ENCODE data around the gene CA10.

The CA10 gene

GRCh38 chr17:52105591-52105990 is 52.9 kb downstream of the CA10 start:
- TF ChIP-seq EZH2phosphoT487 (IDR thresholded peaks at IDR 0.05; ENCODE audit: borderline replicate concordance, low read length) (no peak), CTCF (IDR thresholded peaks at IDR 0.05; ENCODE audit: low read depth, low read length, poor library complexity, severe bottlenecking) (no peak)
- Histone ChIP-seq H3K4me3 (ENCODE audit: low read length) (no peak overlapping the region), H3K79me2 (ENCODE audit: control insufficient read depth, low read length) (no peaks in the 10 kb centered on the region), H3F3A (ENCODE audit: control insufficient read depth, insufficient read depth) (no peaks in the 10 kb centered on the region), H3K4me2 (ENCODE audit: low read length) (no peak overlapping the region), H3K9me2 (replicated peaks; ENCODE audit: control insufficient read depth, low read length) (no peaks in the 10 kb centered on the region), H3K27me3 (ENCODE audit: control insufficient read depth, low read length) (no peaks in the 10 kb centered on the region), H3K36me3 (ENCODE audit: control insufficient read depth, low read length) (no peaks in the 10 kb centered on the region), H3K4me1 (ENCODE audit: control insufficient read depth, low read length) (no peaks in the 10 kb centered on the region), H3K27ac (ENCODE audit: low read depth, low read length) (no peak overlapping the region), H3K9me3 (ENCODE audit: control insufficient read depth, insufficient read depth, low read length) (no peaks in the 10 kb centered on the region), H4K20me1 (ENCODE audit: control insufficient read depth, insufficient read depth, low read depth, low read length) (no peaks in the 10 kb centered on the region)

- no peaks in the 10 kb centered on the region for H3K27me3 ChIP-seq (ENCODE audit: control insufficient read depth, low read length)
- H3K4me1 ChIP-seq (ENCODE audit: control insufficient read depth, low read length): no peaks in the 10 kb centered on the region
- no peaks in the 10 kb centered on the region for H3K36me3 ChIP-seq (ENCODE audit: control insufficient read depth, low read length)
- no peak overlapping the region for H3K4me3 ChIP-seq (ENCODE audit: low read length)
- no peaks in the 10 kb centered on the region for H3K9me2 ChIP-seq (replicated peaks; ENCODE audit: control insufficient read depth, low read length)
- no peak overlapping the region for H3K4me2 ChIP-seq (ENCODE audit: low read length)
- no peaks in the 10 kb centered on the region for H4K20me1 ChIP-seq (ENCODE audit: control insufficient read depth, insufficient read depth, low read depth, low read length)
- H3F3A ChIP-seq (ENCODE audit: control insufficient read depth, insufficient read depth): no peaks in the 10 kb centered on the region
- no peak for TF ChIP-seq EZH2phosphoT487 (IDR thresholded peaks at IDR 0.05; ENCODE audit: borderline replicate concordance, low read length)
- no peaks in the 10 kb centered on the region for H3K9me3 ChIP-seq (ENCODE audit: control insufficient read depth, insufficient read depth, low read length)
- H3K27ac ChIP-seq (ENCODE audit: low read depth, low read length): no peak overlapping the region
- no peaks in the 10 kb centered on the region for H3K79me2 ChIP-seq (ENCODE audit: control insufficient read depth, low read length)
Measured at GRCh38 chr17:52096056-52096455, 62.5 kb downstream of the CA10 start.

GRCh38 chr17:52084176-52084575 is 74.3 kb downstream of the CA10 start:
- H3K9me2 ChIP-seq (replicated peaks; ENCODE audit: control insufficient read depth, low read length): no peaks in the 10 kb centered on the region
- no peaks in the 10 kb centered on the region for H3K79me2 ChIP-seq (ENCODE audit: control insufficient read depth, low read length)
- no peak overlapping the region for H3K4me3 ChIP-seq (ENCODE audit: low read length)
- H4K20me1 ChIP-seq (ENCODE audit: control insufficient read depth, insufficient read depth, low read depth, low read length): no peaks in the 10 kb centered on the region
- no peak overlapping the region for H3K27ac ChIP-seq (ENCODE audit: low read depth, low read length)
- H3K9me3 ChIP-seq (ENCODE audit: control insufficient read depth, insufficient read depth, low read length): no peaks in the 10 kb centered on the region
- H3F3A ChIP-seq (ENCODE audit: control insufficient read depth, insufficient read depth): no peaks in the 10 kb centered on the region
- H3K36me3 ChIP-seq (ENCODE audit: control insufficient read depth, low read length): no peaks in the 10 kb centered on the region
- H3K4me2 ChIP-seq (ENCODE audit: low read length): no peak overlapping the region
- H3K4me1 ChIP-seq (ENCODE audit: control insufficient read depth, low read length): no peaks in the 10 kb centered on the region
- TF ChIP-seq CTCF (IDR thresholded peaks at IDR 0.05; ENCODE audit: low read depth, low read length, poor library complexity, severe bottlenecking): no peak
- TF ChIP-seq EZH2phosphoT487 (IDR thresholded peaks at IDR 0.05; ENCODE audit: borderline replicate concordance, low read length): no peak
- no peaks in the 10 kb centered on the region for H3K27me3 ChIP-seq (ENCODE audit: control insufficient read depth, low read length)

- H3K4me3 ChIP-seq (ENCODE audit: low read length): no peak overlapping the region
- no peaks in the 10 kb centered on the region for H4K20me1 ChIP-seq (ENCODE audit: control insufficient read depth, insufficient read depth, low read depth, low read length)
- TF ChIP-seq EZH2phosphoT487 (IDR thresholded peaks at IDR 0.05; ENCODE audit: borderline replicate concordance, low read length): no peak
- TF ChIP-seq CTCF (IDR thresholded peaks at IDR 0.05; ENCODE audit: low read depth, low read length, poor library complexity, severe bottlenecking): no peak
Measured at GRCh38 chr17:52079496-52079895, 79.0 kb downstream of the CA10 start.

More at GRCh38 chr17:52079496-52079895, 79.0 kb downstream of the CA10 start:
- H3F3A ChIP-seq (ENCODE audit: control insufficient read depth, insufficient read depth): no peaks in the 10 kb centered on the region
- no peaks in the 10 kb centered on the region; the same call in 1 of the 2 replicates for H3K9me3 ChIP-seq (ENCODE audit: control insufficient read depth, insufficient read depth, low read length)
- H3K27ac ChIP-seq (ENCODE audit: low read depth, low read length): no peak overlapping the region
- no peak overlapping the region for H3K4me2 ChIP-seq (ENCODE audit: low read length)
- no peaks in the 10 kb centered on the region for H3K4me1 ChIP-seq (ENCODE audit: control insufficient read depth, low read length)
- no peaks in the 10 kb centered on the region for H3K9me2 ChIP-seq (replicated peaks; ENCODE audit: control insufficient read depth, low read length)
- H3K79me2 ChIP-seq (ENCODE audit: control insufficient read depth, low read length): no peaks in the 10 kb centered on the region
- H3K36me3 ChIP-seq (ENCODE audit: control insufficient read depth, low read length): no peaks in the 10 kb centered on the region
- no peaks in the 10 kb centered on the region for H3K27me3 ChIP-seq (ENCODE audit: control insufficient read depth, low read length)

All from DOHH2 (cell line).